A673 (cell line): Measurements from ENCODE around the gene ELF3. TPM values are rescaled to one million over a fixed set of nuclear protein-coding genes. Genes with fewer than 3 reads are reported as not detected.

Experiments
- BruUV-seq: library from RNA; stranded (reverse); fragments of 400-500 nt; replicated peaks from 2 replicates; lab custom pipeline; 2021; lab: Mats Ljungman, UMichigan
- CTCF ChIA-PET: fragments of 300-600 bp; sonication (Branson Sonifier 250); formaldehyde crosslinking; loops from one replicate; lab custom pipeline; 2022; ENCODE audit warnings: antibody characterized with exemption; lab: Charles Lee
- POLR2A ChIA-PET: fragments of 300-600 bp; sonication (Branson Sonifier 250); formaldehyde crosslinking; loops from one replicate; lab custom pipeline; 2022; ENCODE audit warnings: antibody characterized with exemption; ENCODE audit not compliant: low non-redundant PET; lab: Charles Lee
- DNase-seq: peaks from one replicate; pipeline ENCODE4 v3.0.0-alpha.2; 2015; ENCODE audit warnings: low spot score
- H3K27ac ChIP-seq: fragments of 200-600 bp; sonication (generic); 2 replicates; pipeline ENCODE4 v1.5.1; 2016; ENCODE audit warnings: mixed run types, low read depth, mild to moderate bottlenecking, mixed read lengths, antibody characterized with exemption, low read length; ENCODE audit not compliant: poor library complexity, severe bottlenecking
- H3K27me3 ChIP-seq: fragments of 200-600 bp; sonication (generic); replicated peaks from 2 replicates; pipeline ENCODE4 v1.6.1; 2017; ENCODE audit warnings: mixed run types, low read depth, mild to moderate bottlenecking, mixed read lengths, antibody characterized with exemption, low read length; ENCODE audit not compliant: insufficient read depth, poor library complexity
- H3K36me3 ChIP-seq: fragments of 200-600 bp; sonication (generic); 2 replicates; pipeline ENCODE4 v1.6.1; 2016; ENCODE audit warnings: mixed run types, mild to moderate bottlenecking, mixed read lengths, antibody characterized with exemption, low read length; ENCODE audit not compliant: insufficient read depth, poor library complexity, severe bottlenecking
- H3K4me1 ChIP-seq: fragments of 200-600 bp; sonication (generic); 2 replicates; pipeline ENCODE4 v1.6.1; 2017; ENCODE audit warnings: mixed run types, mild to moderate bottlenecking, mixed read lengths, antibody characterized with exemption, low read length; ENCODE audit not compliant: insufficient read depth, poor library complexity, severe bottlenecking
- H3K4me3 ChIP-seq: fragments of 200-600 bp; sonication (generic); 2 replicates; pipeline ENCODE4 v1.5.1; 2016; ENCODE audit warnings: low read depth, mixed run types, mild to moderate bottlenecking, mixed read lengths, low read length; ENCODE audit not compliant: poor library complexity, severe bottlenecking
- H3K9me3 ChIP-seq: fragments of 200-600 bp; sonication (generic); 2 replicates; pipeline ENCODE4 v1.6.1; 2016; ENCODE audit warnings: mixed run types, low read depth, mild to moderate bottlenecking, mixed read lengths, antibody characterized with exemption, low read length; ENCODE audit not compliant: poor library complexity, severe bottlenecking
- EZH2 ChIP-seq: fragments of 200-600 bp; sonication (generic); IDR thresholded peaks from 2 replicates; pipeline ENCODE4 v1.6.1; 2017; ENCODE audit warnings: borderline replicate concordance, low read depth, mild to moderate bottlenecking, mixed read lengths, antibody characterized with exemption, low read length; ENCODE audit not compliant: poor library complexity, severe bottlenecking
- intact Hi-C: fragments of 100-400 bp; cut with micrococcal nuclease; formaldehyde crosslinking; loops from one replicate; pipeline ENCODE4 v1.10.0; 2022; ENCODE audit not compliant: unreplicated experiment
- total RNA-seq: library from RNA; stranded (reverse); gene quantifications from 2 replicates; pipeline ENCODE4 v1.2.3, GENCODE V29; 2021
- TF ChIP-seq, protein P1 (sequence below): fragments of 300-800, 200-600 bp; sonication (generic); conservative IDR thresholded peaks from 2 replicates; pipeline ENCODE4 v1.5.1; 2017; ENCODE audit warnings: low read depth, mild to moderate bottlenecking, antibody characterized with exemption, low read length, moderate library complexity, mixed read lengths

The ELF3 gene
- total RNA-seq, 1 experiment from 2014 or later: 0.56 TPM

DNA sequence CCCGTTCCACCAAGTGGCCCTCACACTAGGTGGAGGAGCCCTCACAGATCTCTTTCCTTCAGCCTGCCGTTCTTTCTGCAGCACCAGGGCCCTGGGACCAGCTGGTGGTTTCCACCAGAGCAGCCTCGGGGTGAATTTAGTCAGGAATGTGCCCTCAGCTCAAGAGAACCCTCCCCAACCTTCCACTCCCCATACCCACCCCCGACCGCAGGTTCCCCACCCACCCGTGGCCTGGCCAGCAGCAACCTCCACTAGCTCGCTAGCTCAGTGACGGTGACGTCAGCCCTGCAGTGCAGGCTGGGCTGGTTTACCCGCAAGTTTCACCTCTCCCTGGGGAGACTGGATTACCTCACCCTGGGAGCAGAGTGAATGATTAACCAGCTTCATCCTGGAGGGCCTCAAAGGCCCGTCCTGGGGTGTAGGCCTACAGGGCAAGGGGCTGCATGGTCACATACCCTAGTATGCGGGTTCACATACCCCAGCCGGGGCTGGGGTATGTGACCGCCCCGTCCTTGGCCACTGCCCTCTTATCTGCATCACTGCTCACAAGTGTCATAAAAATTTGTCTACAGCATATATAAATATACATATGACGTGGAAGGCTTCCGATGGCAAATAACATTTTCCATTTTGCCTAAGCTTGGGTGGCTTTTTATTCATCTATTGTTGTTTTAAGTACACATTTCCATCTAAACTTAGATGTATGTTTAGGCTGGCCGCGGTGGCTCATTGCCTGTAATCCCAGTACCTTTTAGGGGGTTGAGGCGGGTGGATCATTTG, 24.5 kb downstream of the ELF3 start:
- intact Hi-C loops: no loop called here

DNA sequence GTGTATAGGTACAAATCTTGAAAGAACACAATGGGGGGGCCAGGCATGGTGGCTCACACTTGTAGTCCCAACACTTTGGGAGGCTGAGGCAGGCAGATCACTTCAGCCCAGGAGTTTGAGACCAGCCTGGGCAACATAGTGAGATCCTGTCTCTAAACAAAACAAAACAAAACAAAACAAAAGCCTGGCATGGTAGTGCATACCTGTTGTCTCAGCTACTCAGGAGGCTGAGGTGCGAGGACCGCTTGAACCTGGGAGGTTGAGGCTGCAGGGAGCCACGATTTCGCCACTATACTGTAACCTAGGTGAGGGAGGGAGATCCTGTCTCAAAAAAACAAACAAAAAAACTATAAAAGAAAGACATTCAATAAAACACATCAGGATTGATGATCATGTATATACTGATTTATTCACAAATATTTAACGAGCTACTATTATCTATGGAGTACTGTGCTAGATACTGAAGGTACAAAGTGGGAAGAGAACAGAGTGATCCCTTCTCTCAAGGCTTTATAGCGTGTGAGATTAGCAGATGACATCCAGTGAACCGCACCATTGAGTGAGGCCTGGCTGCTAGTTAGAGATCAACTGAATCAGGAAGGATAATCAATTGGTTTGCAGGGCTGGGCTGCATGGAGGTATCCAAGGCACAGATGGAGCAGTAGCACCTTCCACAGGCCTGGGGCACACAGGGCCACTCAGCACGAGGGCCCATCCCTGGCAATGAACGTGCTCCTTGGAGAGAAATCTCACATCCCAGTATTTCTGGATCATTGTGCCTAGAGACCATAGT, 26.4 kb downstream of the ELF3 start:
- H3K27me3 ChIP-seq: no peaks in the 10 kb centered on the region
- no peak overlapping the region for H3K27ac ChIP-seq
- ChIA-PET CTCF (no interaction called here), POLR2A (no interaction called here)
- no TSS peak for BruUV-seq
- no peak for TF ChIP-seq EZH2
- TF ChIP-seq, protein P1, sequence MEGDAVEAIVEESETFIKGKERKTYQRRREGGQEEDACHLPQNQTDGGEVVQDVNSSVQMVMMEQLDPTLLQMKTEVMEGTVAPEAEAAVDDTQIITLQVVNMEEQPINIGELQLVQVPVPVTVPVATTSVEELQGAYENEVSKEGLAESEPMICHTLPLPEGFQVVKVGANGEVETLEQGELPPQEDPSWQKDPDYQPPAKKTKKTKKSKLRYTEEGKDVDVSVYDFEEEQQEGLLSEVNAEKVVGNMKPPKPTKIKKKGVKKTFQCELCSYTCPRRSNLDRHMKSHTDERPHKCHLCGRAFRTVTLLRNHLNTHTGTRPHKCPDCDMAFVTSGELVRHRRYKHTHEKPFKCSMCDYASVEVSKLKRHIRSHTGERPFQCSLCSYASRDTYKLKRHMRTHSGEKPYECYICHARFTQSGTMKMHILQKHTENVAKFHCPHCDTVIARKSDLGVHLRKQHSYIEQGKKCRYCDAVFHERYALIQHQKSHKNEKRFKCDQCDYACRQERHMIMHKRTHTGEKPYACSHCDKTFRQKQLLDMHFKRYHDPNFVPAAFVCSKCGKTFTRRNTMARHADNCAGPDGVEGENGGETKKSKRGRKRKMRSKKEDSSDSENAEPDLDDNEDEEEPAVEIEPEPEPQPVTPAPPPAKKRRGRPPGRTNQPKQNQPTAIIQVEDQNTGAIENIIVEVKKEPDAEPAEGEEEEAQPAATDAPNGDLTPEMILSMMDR: no peak
- no peaks in the 10 kb centered on the region for H3K9me3 ChIP-seq
- intact Hi-C loops: no loop called here
- no peak for DNase-seq
- peaks cover 10% of the 10 kb centered on the region for H3K4me1 ChIP-seq
- no peak overlapping the region for H3K4me3 ChIP-seq
- H3K36me3 ChIP-seq: no peaks in the 10 kb centered on the region

More for the DNA sequence above, 24.5 kb downstream of the ELF3 start:
- DNase-seq: peak; percentile 93
- no peak overlapping the region for H3K4me3 ChIP-seq
- CTCF ChIA-PET: interaction anchor here (0.6 kb wide), 3 partner anchors 42 to 117 kb away, joined by 3 to 4 read pairs (median 3); no protein-coding TSS in a partner anchor
- POLR2A ChIA-PET: no interaction called here
- no peaks in the 10 kb centered on the region for H3K27me3 ChIP-seq
- H3K36me3 ChIP-seq: no peaks in the 10 kb centered on the region
- H3K27ac ChIP-seq: no peak overlapping the region
- H3K4me1 ChIP-seq: peaks cover 10% of the 10 kb centered on the region
- TF ChIP-seq EZH2: no peak
- TF ChIP-seq, protein P1: no peak
- no peaks in the 10 kb centered on the region for H3K9me3 ChIP-seq
- no TSS peak for BruUV-seq

DNA sequence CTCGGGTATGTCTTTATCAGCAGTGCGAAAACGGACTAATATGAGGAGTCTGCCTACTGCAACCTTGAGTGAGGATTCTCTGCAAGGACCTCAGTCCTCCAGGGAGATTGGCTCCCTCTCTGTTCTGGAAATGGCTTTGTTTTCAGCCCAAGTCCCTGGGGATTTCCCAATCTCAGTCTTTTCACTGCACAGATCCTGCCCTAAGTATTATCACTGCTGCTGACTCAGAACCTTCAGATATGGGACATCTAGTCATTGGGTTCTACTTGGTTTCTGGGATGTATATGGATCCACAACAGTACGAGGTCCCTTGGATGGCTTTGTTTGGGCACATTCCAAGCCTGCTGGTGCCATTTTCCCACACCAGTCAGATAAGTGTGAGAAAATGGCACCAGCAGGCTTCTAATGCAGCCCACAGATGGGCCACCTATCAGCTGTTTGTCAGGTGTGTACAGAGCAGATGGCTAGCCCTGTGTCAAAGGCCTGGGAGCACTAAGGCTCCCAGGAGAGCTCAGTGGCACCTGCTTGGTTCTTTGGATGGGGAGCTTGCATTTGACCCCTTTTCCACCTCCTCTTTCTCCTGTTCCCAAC, 27.4 kb downstream of the ELF3 start:
- H3K9me3 ChIP-seq: no peaks in the 10 kb centered on the region
- no peaks in the 10 kb centered on the region for H3K27me3 ChIP-seq
- intact Hi-C loops: no loop called here
- TF ChIP-seq, protein P1: no peak
- no peak for TF ChIP-seq EZH2
- H3K36me3 ChIP-seq: no peaks in the 10 kb centered on the region
- H3K4me1 ChIP-seq: peaks cover 10% of the 10 kb centered on the region
- H3K27ac ChIP-seq: no peak overlapping the region
- ChIA-PET POLR2A (no interaction called here), CTCF (no interaction called here)
- BruUV-seq: no TSS peak
- DNase-seq: no peak
- no peak overlapping the region for H3K4me3 ChIP-seq
